Measurements from ENCODE around the gene IQGAP2.
"Not testable (repeated sequence)": the region's sequence is repeated elsewhere in the genome, so short reads cannot be mapped to it uniquely, and the experiment has no call there.

Gene IQGAP2

GRCh38 chr5:76603991-76604390 is 200.9 kb downstream of the IQGAP2 start:
- H2BK12ac ChIP-seq (ENCODE audit: low read length in 2 of 2); H4K8ac ChIP-seq (ENCODE audit: low read length): not testable (repeated sequence)
- no CpG with 5 or more reads among the region's 1 CpG for WGBS

GRCh38 chr5:76604838-76605237 is 201.8 kb downstream of the IQGAP2 start:
- no peak overlapping the region for H3K14ac ChIP-seq (ENCODE audit: low read length in 2 of 2)
- H3K23ac ChIP-seq (ENCODE audit: low read length in 2 of 2): no peak overlapping the region
- no peak overlapping the region for H3K27ac ChIP-seq (ENCODE audit: low read length, poor library complexity, severe bottlenecking)
- H3K9me3 ChIP-seq (ENCODE audit: control insufficient read depth, low read length): no peaks in the 10 kb centered on the region
- no peaks in the 10 kb centered on the region for H3K79me1 ChIP-seq (replicated peaks; ENCODE audit: low read length, poor library complexity, severe bottlenecking)
- H2AK5ac ChIP-seq (ENCODE audit: low read length, severe bottlenecking): no peak overlapping the region
- H3K27me3 ChIP-seq (ENCODE audit: control insufficient read depth in 1 of 2, insufficient read depth in 1 of 2, low read length in 2 of 2): no peaks in the 10 kb centered on the region
- no peak overlapping the region for H2AFZ ChIP-seq (ENCODE audit: low read depth, low read length)
- no peak overlapping the region for H4K91ac ChIP-seq (ENCODE audit: low read length)
- H2BK5ac ChIP-seq (ENCODE audit: low read depth, low read length, poor library complexity, severe bottlenecking): no peak overlapping the region
- H2BK15ac ChIP-seq (ENCODE audit: low read depth, poor library complexity, severe bottlenecking): no peak overlapping the region
- H3K4me3 ChIP-seq (ENCODE audit: insufficient read depth in 1 of 2, low read depth in 1 of 2, low read length in 2 of 2): no peak overlapping the region
- H3K4me1 ChIP-seq (ENCODE audit: control insufficient read depth, insufficient read depth, low read depth, low read length): peaks cover 4% of the 10 kb centered on the region
- H3K18ac ChIP-seq (ENCODE audit: low read depth in 1 of 2, low read length in 2 of 2): no peak overlapping the region
- no peak overlapping the region for H3K4me2 ChIP-seq (ENCODE audit: low read length, poor library complexity, severe bottlenecking)
- H3K4ac ChIP-seq (ENCODE audit: low read depth in 1 of 2, low read length in 2 of 2): no peak overlapping the region
- no peak overlapping the region for H2BK12ac ChIP-seq (ENCODE audit: low read length in 2 of 2)
- H4K8ac ChIP-seq (ENCODE audit: low read length): no peak overlapping the region
- DNase-seq: peak; percentile 61
- no peak overlapping the region for H2BK120ac ChIP-seq (ENCODE audit: low read depth, low read length)
- H3K36me3 ChIP-seq (ENCODE audit: control insufficient read depth in 1 of 2, insufficient read depth in 2 of 2, low read depth in 1 of 2, low read length in 2 of 2): no peaks in the 10 kb centered on the region
- no peak overlapping the region for H3K9ac ChIP-seq (ENCODE audit: low read length)
- 41% methylated on average over 2 of the region's 2 CpGs for WGBS

More at GRCh38 chr5:76603991-76604390, 200.9 kb downstream of the IQGAP2 start:
- H3K4me3 ChIP-seq (ENCODE audit: insufficient read depth in 1 of 2, low read depth in 1 of 2, low read length in 2 of 2); H3K9ac ChIP-seq (ENCODE audit: low read length); DNase-seq; H3K9me3 ChIP-seq (ENCODE audit: control insufficient read depth, low read length); H3K4me1 ChIP-seq (ENCODE audit: control insufficient read depth, insufficient read depth, low read depth, low read length); H3K36me3 ChIP-seq (ENCODE audit: control insufficient read depth in 1 of 2, insufficient read depth in 2 of 2, low read depth in 1 of 2, low read length in 2 of 2); H3K27ac ChIP-seq (ENCODE audit: low read length, poor library complexity, severe bottlenecking); H2BK15ac ChIP-seq (ENCODE audit: low read depth, poor library complexity, severe bottlenecking); H2BK120ac ChIP-seq (ENCODE audit: low read depth, low read length); H3K4me2 ChIP-seq (ENCODE audit: low read length, poor library complexity, severe bottlenecking); H2AK5ac ChIP-seq (ENCODE audit: low read length, severe bottlenecking); H2BK5ac ChIP-seq (ENCODE audit: low read depth, low read length, poor library complexity, severe bottlenecking); H3K27me3 ChIP-seq (ENCODE audit: control insufficient read depth in 1 of 2, insufficient read depth in 1 of 2, low read length in 2 of 2); H3K23ac ChIP-seq (ENCODE audit: low read length in 2 of 2); H3K4ac ChIP-seq (ENCODE audit: low read depth in 1 of 2, low read length in 2 of 2); H3K79me1 ChIP-seq (replicated peaks; ENCODE audit: low read length, poor library complexity, severe bottlenecking); H3K14ac ChIP-seq (ENCODE audit: low read length in 2 of 2); H2AFZ ChIP-seq (ENCODE audit: low read depth, low read length): not testable (repeated sequence)
- peak overlapping the region in 1 of 2 experiments; percentile 88 for H3K18ac ChIP-seq (ENCODE audit: low read depth in 1 of 2, low read length in 2 of 2)
- H4K91ac ChIP-seq (ENCODE audit: low read length): peak overlapping the region; percentile 68

DNA sequence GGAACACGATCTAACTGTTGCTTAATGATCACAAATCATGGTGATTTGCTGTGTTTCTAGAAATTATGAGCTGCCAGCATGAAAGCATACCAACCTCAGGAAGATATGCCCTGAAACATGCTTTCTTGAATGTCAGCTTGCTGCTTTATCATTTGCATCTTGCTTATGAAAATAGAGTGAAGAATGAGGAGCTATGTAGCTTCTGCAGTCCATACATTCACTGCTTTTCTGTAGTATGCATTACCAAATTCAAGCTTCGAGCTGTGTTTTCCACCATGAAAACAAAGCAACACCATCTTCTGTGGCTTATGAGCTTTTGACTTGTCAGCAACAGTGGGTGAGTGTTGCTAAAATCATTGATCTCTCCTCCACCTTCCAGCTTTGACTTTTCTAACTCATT is 203.6 kb downstream of the IQGAP2 start:
- Histone ChIP-seq H3K9me3 (ENCODE audit: control insufficient read depth, low read length) (no peaks in the 10 kb centered on the region), H3K18ac (ENCODE audit: low read depth in 1 of 2, low read length in 2 of 2) (peak overlapping the region in 1 of 2 experiments; percentile 60), H3K4me3 (ENCODE audit: insufficient read depth in 1 of 2, low read depth in 1 of 2, low read length in 2 of 2) (no peak overlapping the region), H3K23ac (ENCODE audit: low read length in 2 of 2) (no peak overlapping the region), H4K91ac (ENCODE audit: low read length) (no peak overlapping the region), H2BK15ac (ENCODE audit: low read depth, poor library complexity, severe bottlenecking) (no peak overlapping the region), H3K4me2 (ENCODE audit: low read length, poor library complexity, severe bottlenecking) (no peak overlapping the region), H3K36me3 (ENCODE audit: control insufficient read depth in 1 of 2, insufficient read depth in 2 of 2, low read depth in 1 of 2, low read length in 2 of 2) (no peaks in the 10 kb centered on the region), H2BK5ac (ENCODE audit: low read depth, low read length, poor library complexity, severe bottlenecking) (no peak overlapping the region), H2BK12ac (ENCODE audit: low read length in 2 of 2) (peak overlapping the region in 1 of 2 experiments; percentile 71), H2BK120ac (ENCODE audit: low read depth, low read length) (no peak overlapping the region), H3K79me1 (replicated peaks; ENCODE audit: low read length, poor library complexity, severe bottlenecking) (no peaks in the 10 kb centered on the region), H3K4me1 (ENCODE audit: control insufficient read depth, insufficient read depth, low read depth, low read length) (peaks cover 4% of the 10 kb centered on the region), H2AK5ac (ENCODE audit: low read length, severe bottlenecking) (no peak overlapping the region), H3K27ac (ENCODE audit: low read length, poor library complexity, severe bottlenecking) (no peak overlapping the region), H2AFZ (ENCODE audit: low read depth, low read length) (no peak overlapping the region), H4K8ac (ENCODE audit: low read length) (no peak overlapping the region), H3K4ac (ENCODE audit: low read depth in 1 of 2, low read length in 2 of 2) (no peak overlapping the region), H3K9ac (ENCODE audit: low read length) (no peak overlapping the region), H3K27me3 (ENCODE audit: control insufficient read depth in 1 of 2, insufficient read depth in 1 of 2, low read length in 2 of 2) (no peaks in the 10 kb centered on the region), H3K14ac (ENCODE audit: low read length in 2 of 2) (no peak overlapping the region)
- 90% methylated on average over 2 of the region's 2 CpGs for WGBS
- DNase-seq: no peak

DNA sequence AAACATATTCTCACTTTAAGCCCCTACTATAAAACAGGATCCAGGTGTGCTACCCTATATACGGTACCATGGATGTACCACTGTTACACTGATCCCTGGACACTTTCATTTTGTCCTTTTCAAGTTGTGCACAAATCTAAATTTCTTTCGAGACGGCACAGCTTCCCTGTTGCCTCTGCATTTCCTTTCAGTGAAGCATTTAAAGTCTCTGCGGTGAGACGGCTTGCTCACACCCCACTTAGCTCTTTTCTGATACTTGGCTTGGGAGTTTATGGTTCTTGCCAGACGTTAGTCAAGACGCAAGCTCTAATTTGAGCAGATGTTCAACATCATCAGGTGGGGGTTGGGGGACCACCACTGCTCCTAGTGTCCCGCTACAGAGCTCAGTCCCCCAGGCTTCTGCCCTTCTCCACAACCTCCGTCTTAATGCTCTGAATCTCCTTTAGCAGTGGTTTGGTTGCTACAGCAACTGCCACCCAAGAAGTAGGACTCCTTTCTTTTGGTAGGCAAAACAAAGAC is 204.3 kb downstream of the IQGAP2 start:
- H4K8ac ChIP-seq (ENCODE audit: low read length): peak overlapping the region; percentile 7
- H2BK15ac ChIP-seq (ENCODE audit: low read depth, poor library complexity, severe bottlenecking): no peak overlapping the region

More for the DNA sequence above, 204.3 kb downstream of the IQGAP2 start:
- peak overlapping the region in 1 of 2 experiments; percentile 29 for H2BK12ac ChIP-seq (ENCODE audit: low read length in 2 of 2)
- DNase-seq: peak; percentile 17
- H3K27me3 ChIP-seq (ENCODE audit: control insufficient read depth in 1 of 2, insufficient read depth in 1 of 2, low read length in 2 of 2): no peaks in the 10 kb centered on the region
- H2BK120ac ChIP-seq (ENCODE audit: low read depth, low read length): no peak overlapping the region
- peaks cover 2% of the 10 kb centered on the region for H3K4me1 ChIP-seq (ENCODE audit: control insufficient read depth, insufficient read depth, low read depth, low read length)
- no peak overlapping the region for H2AK5ac ChIP-seq (ENCODE audit: low read length, severe bottlenecking)
- no peak overlapping the region for H3K14ac ChIP-seq (ENCODE audit: low read length in 2 of 2)
- no peaks in the 10 kb centered on the region for H3K9me3 ChIP-seq (ENCODE audit: control insufficient read depth, low read length)
- peak overlapping the region; percentile 19 for H2AFZ ChIP-seq (ENCODE audit: low read depth, low read length)
- no peaks in the 10 kb centered on the region for H3K79me1 ChIP-seq (replicated peaks; ENCODE audit: low read length, poor library complexity, severe bottlenecking)
- peak overlapping the region; percentile 54 to 67 for H3K18ac ChIP-seq (ENCODE audit: low read depth in 1 of 2, low read length in 2 of 2)
- H2BK5ac ChIP-seq (ENCODE audit: low read depth, low read length, poor library complexity, severe bottlenecking): no peak overlapping the region
- H4K91ac ChIP-seq (ENCODE audit: low read length): peak overlapping the region; percentile 4
- no peaks in the 10 kb centered on the region for H3K36me3 ChIP-seq (ENCODE audit: control insufficient read depth in 1 of 2, insufficient read depth in 2 of 2, low read depth in 1 of 2, low read length in 2 of 2)
- no peak overlapping the region for H3K23ac ChIP-seq (ENCODE audit: low read length in 2 of 2)
- peak overlapping the region in 1 of 2 experiments; percentile 62 for H3K4ac ChIP-seq (ENCODE audit: low read depth in 1 of 2, low read length in 2 of 2)
- H3K4me3 ChIP-seq (ENCODE audit: insufficient read depth in 1 of 2, low read depth in 1 of 2, low read length in 2 of 2): peak overlapping the region in 1 of 2 experiments; percentile 46
- no peak overlapping the region for H3K4me2 ChIP-seq (ENCODE audit: low read length, poor library complexity, severe bottlenecking)
- H3K27ac ChIP-seq (ENCODE audit: low read length, poor library complexity, severe bottlenecking): peak overlapping the region; percentile 10
- H3K9ac ChIP-seq (ENCODE audit: low read length): peak overlapping the region; percentile 67
- 70% methylated on average over 9 of the region's 9 CpGs for WGBS
